Pancreas (tissue), 10 donors: ENCODE measurements around the gene SPG21. TPM values are rescaled to one million over a fixed set of nuclear protein-coding genes. Genes with fewer than 3 reads are reported as not detected.

Experiments
- ATAC-seq, 4 donors: fragments of 200-7000 bp; cut with Tn5 transposase; one replicate each; pipeline versions ENCODE4 v1.8.0 to v1.9.1; 2020; ENCODE audit warnings: mild to moderate bottlenecking in 4 of 4, moderate library complexity in 4 of 4
- DNase-seq, 6 donors: peaks; one replicate each; pipeline ENCODE4 v3.0.0-alpha.2; 2020
- FAIRE-seq: peaks from 2 replicates; lab custom pipeline; 2012; peaks lifted over from hg19 to GRCh38; lab: Jason Lieb, UNC
- H3K27ac ChIP-seq, 4 donors: fragments of 200-600 bp; sonication (generic); 1 replicate in 3 of 4; 2 replicates in 1 of 4; pipeline versions ENCODE4 v1.5.0 to v1.8.0; 2020
- H3K27me3 ChIP-seq, 4 donors: fragments of 200-600 bp; one replicate each; pipeline ENCODE4 v1.8.0; 2021
- H3K36me3 ChIP-seq, 3 donors: fragments of 200-600 bp; sonication (generic) in 1 of 3; one replicate each; pipeline versions ENCODE4 v1.5.0 to v1.8.0; 2020 to 2021
- H3K4me1 ChIP-seq, 3 donors: fragments of 200-600 bp; one replicate each; pipeline ENCODE4 v1.8.0; 2021
- H3K4me3 ChIP-seq, 4 donors: fragments of 200-600 bp; sonication (generic) in 2 of 4; one replicate each; pipeline versions ENCODE4 v1.5.0 to v1.8.0; 2020 to 2021
- H3K9me3 ChIP-seq, 4 donors: fragments of 200-600 bp; one replicate each; pipeline ENCODE4 v1.8.0; 2021
- CTCF ChIP-seq, 4 donors: fragments of 200-600 bp; sonication (generic) in 3 of 4; IDR thresholded peaks; one replicate each; pipeline versions ENCODE4 v1.5.0 to v1.8.0; 2021; ENCODE audit warnings: antibody characterized with exemption in 4 of 4
- WGBS, 2 donors: extraction: QIAGEN DNeasy Blood & Tissue Kit; methylation state at CpG; one replicate each; pipeline ENCODE4 v1.1.7; 2013; 5-methylcytosine and 5-hydroxymethylcytosine counted together
- intact Hi-C, 3 donors: fragments of 100-400 bp; cut with DNase I; formaldehyde crosslinking; loops; one replicate each; pipeline versions ENCODE4 v1.11.1 to v1.14.2; 2022
- polyA plus RNA-seq, 2 donors: library from polyadenylated mRNA; stranded (reverse); fragments of 200-250 nt; gene quantifications; one replicate each; pipeline ENCODE4 v1.2.3, GENCODE V29; 2013
- total RNA-seq, 6 donors: library from RNA; stranded (reverse); fragmentation: NEBNext Ultra II Directional in 4 of 6; extraction: Animal tissue kit (Norgen Biotek cat#: 25700) in 4 of 6; gene quantifications; one replicate each; pipeline versions ENCODE4 v1.2.1 to v1.2.4, GENCODE V29; 2021 to 2023
- donor health status: healthy with polysubstance abuse.
- donor health status: DM: no; HTN: no; CAD: no; lungs with moderate emphysema.
- donor health status: DM: no; HTN: no; CAD: no.
- donor health status: control.
- donor health status: control.
- donor health status: Bipolar disorder and iron deficiency.
- donor health status: DM: yes; HTN: yes; CAD: no.
- donor health status: DM: no; HTN: no; CAD: no.
- donor health status: DM: no; HTN: no; CAD: no.
- donor health status: DM: yes; HTN: yes; CAD: no.

The SPG21 gene
- total and polyA plus RNA-seq, 8 donors, result 21.1 to 40.2 (median 29.5) TPM

- Histone ChIP-seq H3K4me1 (peaks cover 0 to 4% (median 0%) of the 10 kb centered on the region in 3 donors), H3K27ac (no peak overlapping the region), H3K27me3 (no peaks in the 10 kb centered on the region), H3K9me3 (no peaks in the 10 kb centered on the region), H3K36me3 (no peaks in the 10 kb centered on the region), H3K4me3 (no peak overlapping the region)
- intact Hi-C loops, result no loop called here
- DNase-seq (no peak), ATAC-seq (no peak), FAIRE-seq (no peak)
- WGBS, 2 donors, result 83 to 89% methylated on average over 11 of the region's 11 CpGs
- TF ChIP-seq CTCF (IDR thresholded peaks at IDR 0.05), result no peak
Observed at GRCh38 chr15:65034719-65035118, 45.0 kb upstream of the SPG21 start.

GRCh38 chr15:65033659-65034269 is 44.0 kb upstream of the SPG21 start:
- Histone ChIP-seq H3K36me3 (no peaks in the 10 kb centered on the region), H3K9me3 (no peaks in the 10 kb centered on the region), H3K27me3 (no peaks in the 10 kb centered on the region), H3K4me1 (peaks cover 0 to 4% (median 0%) of the 10 kb centered on the region in 3 donors), H3K27ac (no peak overlapping the region), H3K4me3 (no peak overlapping the region)
- intact Hi-C loops, result no loop called here
- WGBS, 2 donors, result 8 to 12% methylated on average over 4 of the region's 4 CpGs
- TF ChIP-seq CTCF (IDR thresholded peaks at IDR 0.05), result no peak
- DNase-seq (no peak), FAIRE-seq (no peak), ATAC-seq (peak in 2 of 4 donors; percentile 24 to 38)

GRCh38 chr15:65032801-65033537 is 43.3 kb upstream of the SPG21 start:
- intact Hi-C loops, result no loop called here
- ATAC-seq (peak; percentile 52 to 73 (median 68)), DNase-seq (peak in 5 of 6 donors; percentile 31 to 76 (median 53)), FAIRE-seq (no peak)
- Histone ChIP-seq H3K27me3 (no peaks in the 10 kb centered on the region), H3K36me3 (no peaks in the 10 kb centered on the region), H3K4me3 (no peak overlapping the region), H3K27ac (no peak overlapping the region), H3K9me3 (no peaks in the 10 kb centered on the region), H3K4me1 (peaks cover 0 to 12% (median 5%) of the 10 kb centered on the region in 3 donors)
- WGBS, 2 donors, result 19 to 21% methylated on average over 13 of the region's 13 CpGs
- peak; percentile 33 to 49 (median 37) for TF ChIP-seq CTCF (IDR thresholded peaks at IDR 0.05)

- H3K4me3 ChIP-seq, result peak overlapping the region; percentile 65 to 98 (median 84)
- no peaks in the 10 kb centered on the region for H3K36me3 ChIP-seq
- no peak overlapping the region for H3K27ac ChIP-seq
- WGBS, 2 donors, result 54 to 58% methylated on average over 12 of the region's 12 CpGs
- H3K27me3 ChIP-seq, result no peaks in the 10 kb centered on the region
- peaks cover 0 to 15% (median 7%) of the 10 kb centered on the region in 3 donors for H3K4me1 ChIP-seq
- ATAC-seq, result no peak
- DNase-seq, result no peak
- TF ChIP-seq CTCF (IDR thresholded peaks at IDR 0.05), result no peak
- FAIRE-seq, result no peak
- intact Hi-C loops, result no loop called here
- no peaks in the 10 kb centered on the region for H3K9me3 ChIP-seq
Observed at GRCh38 chr15:65029736-65030208, 40.1 kb upstream of the SPG21 start.
